HCEC 1CT (cell line): Measurements from ENCODE around the gene STARD3NL.

ENCODE experiments used
- DNase-seq: peaks from one replicate; pipeline ENCODE4 v3.0.0-alpha.2; 2017

The STARD3NL gene

GRCh38 chr7:38185395-38186307, 7.6 kb downstream of the STARD3NL start:
- DNase-seq: no peak

GRCh38 chr7:38186593-38187314, 8.7 kb downstream of the STARD3NL start:
- peak; percentile 74 for DNase-seq

- no peak for DNase-seq
Measured at GRCh38 chr7:38187794-38188440, 9.9 kb downstream of the STARD3NL start.

- peak; percentile 34 for DNase-seq
Measured at GRCh38 chr7:38189231-38189938, 11.3 kb downstream of the STARD3NL start.

- peak; percentile 30 for DNase-seq
Measured at GRCh38 chr7:38190011-38190410, 12.0 kb downstream of the STARD3NL start.

GRCh38 chr7:38191791-38192190, 13.7 kb downstream of the STARD3NL start:
- no peak for DNase-seq

GRCh38 chr7:38192327-38192726, 14.3 kb downstream of the STARD3NL start:
- no peak for DNase-seq

- DNase-seq: peak; percentile 63
Measured at GRCh38 chr7:38195804-38196595, 18.0 kb downstream of the STARD3NL start.

- peak; percentile 32 for DNase-seq
Measured at GRCh38 chr7:38198366-38198765, 20.3 kb downstream of the STARD3NL start.

GRCh38 chr7:38199154-38199553, 21.1 kb downstream of the STARD3NL start:
- no peak for DNase-seq

- no peak for DNase-seq
Measured at GRCh38 chr7:38199782-38200181, 21.7 kb downstream of the STARD3NL start.

GRCh38 chr7:38206071-38206470, 28.0 kb downstream of the STARD3NL start:
- no peak for DNase-seq

- DNase-seq: no peak
Measured at GRCh38 chr7:38207843-38208242, 29.8 kb downstream of the STARD3NL start.

- DNase-seq: no peak
Measured at GRCh38 chr7:38211486-38211885, 33.4 kb downstream of the STARD3NL start.

GRCh38 chr7:38211940-38212339, 33.9 kb downstream of the STARD3NL start:
- no peak for DNase-seq

- peak; percentile 39 for DNase-seq
Measured at GRCh38 chr7:38215115-38215514, 37.1 kb downstream of the STARD3NL start.

- DNase-seq: peak; percentile 93
Measured at GRCh38 chr7:38215735-38216670, 38.0 kb downstream of the STARD3NL start.

- DNase-seq: no peak
Measured at GRCh38 chr7:38217672-38218071, 39.6 kb downstream of the STARD3NL start.

GRCh38 chr7:38220452-38220851, 42.4 kb downstream of the STARD3NL start:
- DNase-seq: no peak

- DNase-seq: peak; percentile 39
Measured at GRCh38 chr7:38222481-38223096, 44.5 kb downstream of the STARD3NL start.
